K562 (cell line): Measurements from ENCODE around the gene SIM1. TPM values are rescaled to one million over a fixed set of nuclear protein-coding genes. Genes with fewer than 3 reads are reported as not detected.

Experiments
- ATAC-seq: fragments of 200-7000 bp; cut with Tn5 transposase; 3 replicates; pipeline ENCODE4 v1.9.1; 2020; ENCODE audit warnings: moderate library complexity
- BruUV-seq: library from RNA; stranded (reverse); fragments of 400-500 nt; replicated peaks from 2 replicates; lab custom pipeline; 2021; lab: Mats Ljungman, UMichigan
- CTCF ChIA-PET: fragments of 300-600 bp; formaldehyde crosslinking; extraction: SDS; loops from one replicate; lab custom pipeline; 2021; ENCODE audit warnings: low intra/inter-chr PET ratio; lab: Yijun Ruan, JAX
- POLR2A ChIA-PET: fragments of 300-600, 350-650 bp; sonication (Branson Sonifier 250); formaldehyde crosslinking; extraction: SDS; loops from one replicate; lab custom pipeline; 2021; ENCODE audit warnings: antibody characterized with exemption, inconsistent platforms; lab: Yijun Ruan, JAX
- DNase-seq, 4 experiments: peaks; one replicate each; pipeline versions ENCODE4 v3.0.0 to v3.0.0-alpha.2; 2011 to 2018; ENCODE audit warnings: low spot score in 3 of 4, mixed read lengths in 3 of 4; ENCODE audit errors: extremely low read depth in 1 of 4
- FAIRE-seq: peaks from 2 replicates; lab custom pipeline; 2011; peaks lifted over from hg19 to GRCh38; lab: Jason Lieb, UNC
- H2AFZ ChIP-seq: 2 replicates; pipeline ENCODE4 v1.6.0; 2011; ENCODE audit warnings: low read depth, low read length, control low read depth, inconsistent platforms
- H3K27ac ChIP-seq: fragments of 200-600 bp; 3 replicates; pipeline ENCODE4 v1.8.0; 2011; ENCODE audit warnings: low read depth, mild to moderate bottlenecking, control low read depth, inconsistent platforms, low read length, moderate library complexity, mixed read lengths; ENCODE audit errors: extremely low read depth
- H3K27me3 ChIP-seq, 2 experiments: fragments of 300-600 bp in 1 of 2; 2 replicates in 1 of 2; 3 replicates in 1 of 2; pipeline versions ENCODE4 v1.6.0 to v1.8.0; 2011; ENCODE audit warnings: inconsistent platforms in 2 of 2, low read length in 2 of 2, mild to moderate bottlenecking in 1 of 2, mixed read lengths in 1 of 2, moderate library complexity in 1 of 2; ENCODE audit not compliant: control insufficient read depth in 2 of 2, insufficient read depth in 2 of 2
- H3K36me3 ChIP-seq: fragments of 300-600 bp; 3 replicates; pipeline ENCODE4 v1.8.0; 2011; ENCODE audit warnings: mild to moderate bottlenecking, low read length, inconsistent platforms; ENCODE audit not compliant: control insufficient read depth, insufficient read depth
- H3K4me1 ChIP-seq, 2 experiments: fragments of 200-600 bp in 1 of 2; replicated peaks in 1 of 2; 2 replicates in 1 of 2; 3 replicates in 1 of 2; pipeline versions ENCODE4 v1.5.1 to v1.8.0; 2011; ENCODE audit warnings: inconsistent platforms in 2 of 2, low read length in 2 of 2, mild to moderate bottlenecking in 1 of 2, mixed read lengths in 1 of 2, moderate library complexity in 1 of 2; ENCODE audit not compliant: control insufficient read depth in 2 of 2, insufficient read depth in 2 of 2
- H3K4me2 ChIP-seq: 2 replicates; pipeline ENCODE4 v1.6.1; 2011; ENCODE audit warnings: low read length, control low read depth, inconsistent platforms, mixed read lengths; ENCODE audit not compliant: insufficient read depth
- H3K4me3 ChIP-seq: fragments of 200-600 bp; sonication (generic), shearing (Covaris generic); 2 replicates; pipeline ENCODE4 v1.5.1; 2016; ENCODE audit warnings: control low read depth, inconsistent platforms
- H3K79me2 ChIP-seq: fragments of 200-600 bp; 3 replicates; pipeline ENCODE4 v1.8.0; 2011; ENCODE audit warnings: low read length, inconsistent platforms; ENCODE audit not compliant: control insufficient read depth, insufficient read depth
- H3K9ac ChIP-seq, 2 experiments: 2 replicates each; pipeline versions ENCODE4 v1.6.0 to v1.6.1; 2011; ENCODE audit warnings: low read depth in 2 of 2, low read length in 2 of 2, control low read depth in 1 of 2, inconsistent platforms in 1 of 2, mild to moderate bottlenecking in 1 of 2, mixed read lengths in 1 of 2; ENCODE audit not compliant: insufficient read depth in 1 of 2
- H3K9me1 ChIP-seq: one replicate; pipeline ENCODE4 v1.6.0; 2011; ENCODE audit warnings: inconsistent platforms, mild to moderate bottlenecking, low read length, moderate library complexity; ENCODE audit not compliant: control insufficient read depth, insufficient read depth
- H3K9me3 ChIP-seq: replicated peaks from 2 replicates; pipeline ENCODE4 v1.5.1; 2011; ENCODE audit warnings: low read depth, low read length, inconsistent platforms; ENCODE audit not compliant: control insufficient read depth, insufficient read depth
- H4K20me1 ChIP-seq: replicated peaks from 2 replicates; pipeline ENCODE4 v1.6.1; 2011; ENCODE audit warnings: low read length, inconsistent platforms, mixed read lengths; ENCODE audit not compliant: control insufficient read depth, insufficient read depth
- CBFA2T2 ChIP-seq: fragments of 450-650 bp; conservative IDR thresholded peaks from 2 replicates; pipeline ENCODE4 v1.6.1; 2017; ENCODE audit warnings: mild to moderate bottlenecking
- CBFA2T3 ChIP-seq: fragments of 450-650 bp; IDR thresholded peaks from 2 replicates; pipeline ENCODE4 v1.6.1; 2017
- CEBPG ChIP-seq, 3 experiments: fragments of 200-800 bp in 1 of 3; sonication (Bioruptor generic) in 1 of 3; sonication (generic) in 1 of 3; formaldehyde crosslinking in 1 of 3; IDR thresholded peaks in 2 of 3; conservative IDR thresholded peaks in 1 of 3; 2 replicates each; pipeline versions ENCODE4 v1.6.1 to v1.8.0; 2016 to 2022; ENCODE audit warnings: missing compliant biosample characterization in 2 of 3, missing genetic modification characterization in 2 of 3, mild to moderate bottlenecking in 1 of 3, missing genetic modification reagents in 1 of 3
- HIVEP1 ChIP-seq: fragments of 250-450 bp; sonication (Bioruptor Pico); IDR thresholded peaks from 2 replicates; pipeline ENCODE4 v1.4.0; 2020; ENCODE audit warnings: mild to moderate bottlenecking
- PML ChIP-seq: IDR thresholded peaks from 2 replicates; pipeline ENCODE4 v1.6.1; 2012; ENCODE audit warnings: low read length, inconsistent platforms
- PTRF ChIP-seq: fragments of 450-650 bp; IDR thresholded peaks from 2 replicates; pipeline ENCODE4 v1.6.1; 2016; ENCODE audit warnings: mild to moderate bottlenecking, missing genetic modification characterization, missing compliant biosample characterization
- U2AF2 ChIP-seq: fragments of 200-400 bp; formaldehyde crosslinking; optimal IDR thresholded peaks from 2 replicates; pipeline ENCODE3; 2017; ENCODE audit warnings: low read depth, mild to moderate bottlenecking, low read length
- ZNF121 ChIP-seq: sonication (generic); formaldehyde crosslinking; conservative IDR thresholded peaks from 2 replicates; pipeline ENCODE4 v1.8.0; 2022; ENCODE audit warnings: missing genetic modification reagents
- ZNF24 ChIP-seq: fragments of 450-650 bp; IDR thresholded peaks from 2 replicates; pipeline ENCODE4 v1.6.1; 2016
- ZNF436 ChIP-seq: fragments of 250-450, 450-650 bp; sonication (Bioruptor Pico); formaldehyde crosslinking; IDR thresholded peaks from 2 replicates; pipeline ENCODE4 v1.7.0; 2020; ENCODE audit warnings: mild to moderate bottlenecking
- in situ Hi-C: fragments of 300-500 bp; cut with MboI; formaldehyde crosslinking; loops from 4 replicates; pipeline ENCODE4 v1.15.0; 2018; ENCODE audit warnings: inconsistent platforms, mixed read lengths
- intact Hi-C: fragments of 100-400 bp; cut with micrococcal nuclease; formaldehyde crosslinking; loops from 2 replicates; pipeline ENCODE4 v1.14.2; 2022
- polyA plus RNA-seq, 8 experiments: library from polyadenylated mRNA; depleted of rRNA in 4 of 8; stranded (reverse) in 5 of 8; unstranded in 3 of 8; fragments of >200 nt; fragmentation: Nextera tagmentation in 2 of 8; fragmentation: Illumina TruSeq in 1 of 8; extraction: Ambion mirVana in 2 of 8; extraction: Trizol in 1 of 8; gene quantifications; 2 replicates each; pipeline versions ENCODE4 v1.2.1 to v1.2.3, GENCODE V29; 2011 to 2014; ENCODE audit warnings: inconsistent platforms in 1 of 8, missing spikeins in 1 of 8
- total RNA-seq, 7 experiments: library from RNA; depleted of rRNA in 6 of 7; stranded (reverse); fragments of >200 nt in 6 of 7; fragmentation: Illumina TruSeq in 2 of 7; extraction: Trizol in 2 of 7; gene quantifications; 2 replicates each; pipeline versions ENCODE4 v1.2.1 to v1.2.3, GENCODE V29; 2011 to 2021; ENCODE audit warnings: low replicate concordance in 1 of 7
- TF ChIP-seq, protein P1 (sequence below): fragments of 450-650 bp; formaldehyde crosslinking; IDR thresholded peaks from 2 replicates; pipeline ENCODE4 v1.4.0; 2020; ENCODE audit warnings: mild to moderate bottlenecking, mixed read lengths

Gene SIM1
- total and polyA plus RNA-seq, 9 of the 15 experiments (the other 6 are each of a cell fraction or from before 2014, with no cell fraction given): not detected

DNA sequence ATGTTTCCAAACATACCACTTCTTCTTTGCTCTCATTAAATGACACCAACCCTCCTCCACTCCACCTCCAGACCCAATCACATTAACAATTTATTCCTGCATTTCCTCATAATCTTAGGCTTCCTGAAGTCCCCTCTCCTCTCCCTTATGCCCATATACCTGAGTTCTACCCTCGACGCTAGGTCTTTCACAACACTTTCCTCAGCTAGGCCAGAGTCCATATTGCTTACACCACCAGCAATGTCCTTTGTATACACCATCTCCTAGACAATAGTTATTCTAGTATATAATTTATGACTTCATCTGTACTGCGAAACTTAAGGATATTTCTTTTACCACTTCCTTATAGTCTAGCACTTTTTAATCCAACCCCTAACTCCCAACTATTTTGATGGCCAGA is 47.7 kb downstream of the SIM1 start (continued):
- TF ChIP-seq, protein P1, sequence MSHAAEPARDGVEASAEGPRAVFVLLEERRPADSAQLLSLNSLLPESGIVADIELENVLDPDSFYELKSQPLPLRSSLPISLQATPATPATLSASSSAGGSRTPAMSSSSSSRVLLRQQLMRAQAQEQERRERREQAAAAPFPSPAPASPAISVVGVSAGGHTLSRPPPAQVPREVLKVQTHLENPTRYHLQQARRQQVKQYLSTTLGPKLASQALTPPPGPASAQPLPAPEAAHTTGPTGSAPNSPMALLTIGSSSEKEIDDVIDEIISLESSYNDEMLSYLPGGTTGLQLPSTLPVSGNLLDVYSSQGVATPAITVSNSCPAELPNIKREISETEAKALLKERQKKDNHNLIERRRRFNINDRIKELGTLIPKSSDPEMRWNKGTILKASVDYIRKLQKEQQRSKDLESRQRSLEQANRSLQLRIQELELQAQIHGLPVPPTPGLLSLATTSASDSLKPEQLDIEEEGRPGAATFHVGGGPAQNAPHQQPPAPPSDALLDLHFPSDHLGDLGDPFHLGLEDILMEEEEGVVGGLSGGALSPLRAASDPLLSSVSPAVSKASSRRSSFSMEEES (CRISPR knock-in tag): no peak
- TF ChIP-seq ZNF24 (no peak), ZNF121 (CRISPR knock-in tag) (no peak), PTRF (tag) (no peak), CEBPG (CRISPR knock-in tag; IDR thresholded peaks at IDR 0.05) (no peak), CEBPG (tag; conservative IDR thresholded peaks at IDR 0.05 in 1 of 2, IDR thresholded peaks at IDR 0.05 in 1 of 2) (no peak), PML (no peak), HIVEP1 (CRISPR knock-in tag) (no peak), U2AF2 (no peak)

GRCh38 chr6:100415768-100416167 is 49.0 kb downstream of the SIM1 start:
- ATAC-seq (no peak), DNase-seq (peak in 1 of 4 experiments; percentile 31), FAIRE-seq (peak; percentile 44)
- Histone ChIP-seq H3K4me3 (no peak overlapping the region), H3K4me2 (no peak overlapping the region), H3K9ac (no peak overlapping the region), H3K9me1 (no peaks in the 10 kb centered on the region), H3K79me2 (no peaks in the 10 kb centered on the region), H3K27me3 (no peaks in the 10 kb centered on the region), H3K9me3 (no peaks in the 10 kb centered on the region), H2AFZ (no peak overlapping the region), H3K36me3 (no peaks in the 10 kb centered on the region), H3K4me1 (no peaks in the 10 kb centered on the region), H4K20me1 (no peaks in the 10 kb centered on the region), H3K27ac (no peak overlapping the region)
- intact Hi-C loops (no loop called here), in situ Hi-C loops (no loop called here)
- TF ChIP-seq CBFA2T3 (0 out of 2 replicates have a peak, but pooled peaks have one; percentile 27), CBFA2T2 (peak; percentile 17; the same call in 1 of the 2 replicates), ZNF436 (CRISPR knock-in tag) (no peak)
- ChIA-PET CTCF (no interaction called here), POLR2A (no interaction called here)
- BruUV-seq: no TSS peak
